ENCODE data around the gene NFE2L2.

DNA sequence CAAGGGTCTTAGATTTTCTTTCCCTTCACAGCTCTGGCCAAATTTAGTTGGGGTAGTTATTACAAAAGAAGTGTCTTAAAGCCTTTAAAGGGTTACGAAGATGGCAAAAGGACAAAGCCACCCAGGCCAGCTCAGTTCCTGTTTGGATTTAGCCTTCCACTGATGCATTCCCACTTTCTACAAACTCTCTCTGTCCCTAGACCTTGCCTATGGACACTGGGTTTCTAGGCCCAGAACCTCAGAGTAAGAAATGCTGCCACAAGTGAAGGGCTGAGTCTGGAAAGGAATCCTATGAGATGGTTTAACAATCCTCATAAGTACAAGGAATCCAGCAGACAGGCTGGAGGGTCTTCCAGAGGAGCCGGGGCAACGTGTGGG, 13.4 kb downstream of the NFE2L2 start:
- TF ChIP-seq, protein P1, sequence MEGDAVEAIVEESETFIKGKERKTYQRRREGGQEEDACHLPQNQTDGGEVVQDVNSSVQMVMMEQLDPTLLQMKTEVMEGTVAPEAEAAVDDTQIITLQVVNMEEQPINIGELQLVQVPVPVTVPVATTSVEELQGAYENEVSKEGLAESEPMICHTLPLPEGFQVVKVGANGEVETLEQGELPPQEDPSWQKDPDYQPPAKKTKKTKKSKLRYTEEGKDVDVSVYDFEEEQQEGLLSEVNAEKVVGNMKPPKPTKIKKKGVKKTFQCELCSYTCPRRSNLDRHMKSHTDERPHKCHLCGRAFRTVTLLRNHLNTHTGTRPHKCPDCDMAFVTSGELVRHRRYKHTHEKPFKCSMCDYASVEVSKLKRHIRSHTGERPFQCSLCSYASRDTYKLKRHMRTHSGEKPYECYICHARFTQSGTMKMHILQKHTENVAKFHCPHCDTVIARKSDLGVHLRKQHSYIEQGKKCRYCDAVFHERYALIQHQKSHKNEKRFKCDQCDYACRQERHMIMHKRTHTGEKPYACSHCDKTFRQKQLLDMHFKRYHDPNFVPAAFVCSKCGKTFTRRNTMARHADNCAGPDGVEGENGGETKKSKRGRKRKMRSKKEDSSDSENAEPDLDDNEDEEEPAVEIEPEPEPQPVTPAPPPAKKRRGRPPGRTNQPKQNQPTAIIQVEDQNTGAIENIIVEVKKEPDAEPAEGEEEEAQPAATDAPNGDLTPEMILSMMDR (IDR thresholded peaks at IDR 0.05; ENCODE audit: insufficient read depth, low read length, poor library complexity, severe bottlenecking): no peak
- no peak for TF ChIP-seq EZH2phosphoT487 (conservative IDR thresholded peaks at IDR 0.05; ENCODE audit: low read length)

Data from SU-DHL-6 (cell line).